Measurements from ENCODE around the gene GRIN1.

GRIN1 gene

DNA sequence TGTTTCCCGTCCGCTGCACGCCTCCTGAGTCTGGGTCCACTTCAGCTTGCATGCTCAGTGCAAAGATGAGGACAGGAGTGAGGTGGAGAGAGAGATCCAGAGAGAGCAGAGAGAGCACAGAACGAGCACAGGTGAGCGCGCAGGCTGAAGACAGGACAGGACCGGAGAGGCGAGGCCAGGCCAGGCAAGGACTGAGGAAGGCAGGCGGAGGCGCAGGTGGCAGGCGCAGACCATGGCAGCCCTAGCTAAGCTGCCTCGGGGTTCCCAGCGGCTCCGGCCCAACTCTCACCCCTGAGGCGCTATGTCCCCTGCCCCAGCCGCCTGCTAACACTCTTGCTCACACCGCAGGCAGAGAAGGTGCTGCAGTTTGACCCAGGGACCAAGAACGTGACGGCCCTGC lies 9.7 kb downstream of the GRIN1 start:
- H3K4me3 ChIP-seq (ENCODE audit: low read depth, low read length): no peak overlapping the region
- TF ChIP-seq CTCF (IDR thresholded peaks at IDR 0.05; ENCODE audit: low read depth, low read length): no peak
- no peak for TF ChIP-seq MYC (IDR thresholded peaks at IDR 0.05; ENCODE audit: low read depth, low read length)
- TF ChIP-seq, protein P1, sequence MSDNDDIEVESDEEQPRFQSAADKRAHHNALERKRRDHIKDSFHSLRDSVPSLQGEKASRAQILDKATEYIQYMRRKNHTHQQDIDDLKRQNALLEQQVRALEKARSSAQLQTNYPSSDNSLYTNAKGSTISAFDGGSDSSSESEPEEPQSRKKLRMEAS (IDR thresholded peaks at IDR 0.05; ENCODE audit: low read depth, low read length): no peak
- TF ChIP-seq POLR2A (IDR thresholded peaks at IDR 0.05; ENCODE audit: extremely low read depth, insufficient read length): no peak
- DNase-seq (ENCODE audit: low read depth): no peak

DNA sequence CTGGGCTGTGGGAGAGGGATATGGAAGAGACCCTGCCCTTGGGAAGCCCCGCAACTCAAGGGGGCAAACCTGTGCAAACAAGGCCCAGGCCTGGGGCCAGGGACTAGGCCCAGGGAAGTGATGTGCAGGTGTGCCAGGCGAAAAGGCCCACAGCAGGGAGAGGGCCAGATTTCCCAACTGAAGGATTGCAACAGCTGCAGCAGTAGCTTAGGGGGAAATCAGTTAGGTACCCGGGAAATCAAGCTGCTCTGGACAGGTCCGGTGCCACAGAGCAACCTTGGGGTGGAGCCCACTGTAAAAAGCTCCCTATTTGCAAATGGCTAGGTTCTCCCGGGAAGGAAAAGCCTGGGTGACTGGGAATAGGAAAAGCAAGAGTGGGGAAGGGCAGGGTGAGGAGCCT lies 10.4 kb downstream of the GRIN1 start:
- TF ChIP-seq POLR2A (IDR thresholded peaks at IDR 0.05; ENCODE audit: extremely low read depth, insufficient read length): no peak
- TF ChIP-seq, protein P1 (IDR thresholded peaks at IDR 0.05; ENCODE audit: low read depth, low read length): no peak
- TF ChIP-seq CTCF (IDR thresholded peaks at IDR 0.05; ENCODE audit: low read depth, low read length): no peak
- no peak for TF ChIP-seq MYC (IDR thresholded peaks at IDR 0.05; ENCODE audit: low read depth, low read length)
- DNase-seq (ENCODE audit: low read depth): no peak
- no peak overlapping the region for H3K4me3 ChIP-seq (ENCODE audit: low read depth, low read length)

DNA sequence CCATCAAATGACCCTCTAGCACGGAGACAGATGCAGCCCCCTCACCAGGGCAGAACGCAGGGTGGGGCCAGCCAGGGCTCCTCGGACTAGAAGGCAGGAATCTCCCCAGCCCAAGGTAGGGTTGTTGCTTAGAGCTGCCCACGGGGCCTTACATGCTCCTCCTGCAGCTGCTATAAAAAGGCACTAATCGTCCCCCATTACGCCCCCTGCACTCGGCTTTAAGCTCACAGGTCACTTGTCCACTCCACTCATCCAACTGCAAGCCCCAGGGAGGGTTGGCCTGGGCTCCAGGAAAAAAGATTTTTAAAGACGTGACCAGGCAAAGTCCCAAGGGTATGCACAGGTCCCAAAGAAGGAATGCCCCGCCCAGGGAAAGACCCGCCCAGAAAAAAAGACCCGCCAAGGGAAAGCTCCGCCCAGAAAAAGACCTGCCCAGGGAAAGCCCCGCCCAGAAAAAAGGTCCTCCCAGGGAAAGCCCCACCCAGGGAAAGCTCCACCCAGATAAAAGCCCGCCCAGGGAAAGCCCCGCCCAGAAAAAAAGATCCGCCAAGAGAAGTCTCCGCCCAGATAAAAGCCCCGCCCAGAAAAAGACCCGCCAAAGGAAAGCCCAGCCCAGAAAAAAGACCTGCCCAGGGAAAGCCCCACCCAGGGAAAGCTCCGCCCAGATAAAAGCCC lies 11.1 kb downstream of the GRIN1 start:
- TF ChIP-seq, protein P1 (IDR thresholded peaks at IDR 0.05; ENCODE audit: low read depth, low read length): no peak
- TF ChIP-seq MYC (IDR thresholded peaks at IDR 0.05; ENCODE audit: low read depth, low read length): no peak
- H3K4me3 ChIP-seq (ENCODE audit: low read depth, low read length): no peak overlapping the region
- DNase-seq (ENCODE audit: low read depth): peak; percentile 67

GRCh38 chr9:137150617-137151457 lies 11.9 kb downstream of the GRIN1 start:
- TF ChIP-seq, protein P1 (IDR thresholded peaks at IDR 0.05; ENCODE audit: low read depth, low read length): no peak
- TF ChIP-seq MYC (IDR thresholded peaks at IDR 0.05; ENCODE audit: low read depth, low read length) (no peak), CTCF (IDR thresholded peaks at IDR 0.05; ENCODE audit: low read depth, low read length) (no peak)
- peak; percentile 74 for DNase-seq (ENCODE audit: low read depth)
- no peak overlapping the region for H3K4me3 ChIP-seq (ENCODE audit: low read depth, low read length)

GRCh38 chr9:137152844-137153405 lies 14.0 kb downstream of the GRIN1 start:
- TF ChIP-seq, protein P1 (IDR thresholded peaks at IDR 0.05; ENCODE audit: low read depth, low read length): no peak
- no peak for TF ChIP-seq POLR2A (IDR thresholded peaks at IDR 0.05; ENCODE audit: extremely low read depth, insufficient read length)
- no peak overlapping the region for H3K4me3 ChIP-seq (ENCODE audit: low read depth, low read length)
- no peak for DNase-seq (ENCODE audit: low read depth)

- TF ChIP-seq MYC (IDR thresholded peaks at IDR 0.05; ENCODE audit: low read depth, low read length) (no peak), CTCF (IDR thresholded peaks at IDR 0.05; ENCODE audit: low read depth, low read length) (no peak), POLR2A (IDR thresholded peaks at IDR 0.05; ENCODE audit: extremely low read depth, insufficient read length) (no peak)
- TF ChIP-seq, protein P1 (IDR thresholded peaks at IDR 0.05; ENCODE audit: low read depth, low read length): no peak
- H3K4me3 ChIP-seq (ENCODE audit: low read depth, low read length): no peak overlapping the region
- no peak for DNase-seq (ENCODE audit: low read depth)
Observed at GRCh38 chr9:137156567-137157375, 17.8 kb downstream of the GRIN1 start.

Measured in NB4 (cell line).